Stimulated activated CD4-positive, alpha-beta T cell treated with anti-CD3 and anti-CD28 coated beads, Interleukin-15, amount 100 ng/mL, for 24 hours (primary cell): ENCODE results near the gene PRKCZ.

Experiments used
- DNase-seq: peaks from one replicate; pipeline ENCODE4 v3.0.0-alpha.2; 2020

The PRKCZ gene

DNA sequence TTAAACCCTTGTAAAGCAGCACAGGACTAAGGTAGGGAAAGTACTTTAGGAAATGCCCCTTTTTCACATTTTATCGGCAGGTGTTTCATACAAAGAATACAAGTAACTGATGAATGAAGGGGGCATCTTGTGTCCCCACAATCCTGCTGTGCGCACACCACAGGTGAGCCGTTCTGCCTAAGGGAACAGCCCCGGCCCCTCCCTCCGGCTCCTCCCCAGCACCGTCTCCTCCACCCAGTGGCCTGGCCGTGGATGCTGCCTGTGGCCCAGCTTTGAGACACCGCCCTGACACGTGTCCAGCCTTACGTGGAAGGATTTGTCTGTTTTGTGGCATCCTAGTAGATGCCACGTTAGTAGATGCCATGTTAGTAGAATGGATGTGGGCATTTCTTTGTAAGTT lies 131.5 kb downstream of the PRKCZ start:
- no peak for DNase-seq

GRCh38 chr1:2182376-2182775 lies 132.2 kb downstream of the PRKCZ start:
- no peak for DNase-seq

DNA sequence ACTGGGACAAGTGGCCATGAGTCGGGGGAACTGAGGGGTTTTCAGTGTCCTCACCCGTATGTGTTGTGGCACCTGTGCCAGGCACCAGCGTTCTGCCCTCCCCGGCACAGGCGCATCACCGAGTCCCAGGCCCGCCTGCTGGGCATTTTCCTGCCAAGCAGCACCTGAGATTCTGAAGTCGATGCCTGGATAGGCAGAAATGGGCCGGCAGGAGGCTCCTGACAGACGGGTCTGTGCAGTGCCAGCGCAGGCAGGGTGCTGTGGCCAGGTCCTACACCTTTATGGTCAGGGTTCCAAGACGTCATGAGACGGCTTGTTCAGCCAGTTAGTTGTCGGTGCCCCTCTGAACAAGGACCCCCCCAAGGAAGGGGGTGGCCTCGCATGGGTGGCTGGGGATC lies 133.7 kb downstream of the PRKCZ start:
- no peak for DNase-seq

DNA sequence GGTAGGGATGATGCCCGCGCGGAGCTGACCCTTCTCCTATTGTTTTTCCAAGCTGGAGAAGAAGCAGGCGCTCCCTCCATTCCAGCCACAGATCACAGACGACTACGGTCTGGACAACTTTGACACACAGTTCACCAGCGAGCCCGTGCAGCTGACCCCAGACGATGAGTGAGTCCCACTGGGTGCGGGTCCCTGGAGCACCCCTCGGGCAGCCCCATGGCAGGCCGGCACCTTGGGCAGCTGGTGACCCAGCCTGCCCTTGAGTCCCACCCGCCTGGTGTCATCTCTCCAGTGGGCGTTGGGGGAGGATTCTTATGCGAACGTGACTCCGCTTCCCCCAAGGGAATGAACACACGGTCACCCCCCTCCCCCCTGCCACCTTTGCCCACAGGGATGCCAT lies 134.3 kb downstream of the PRKCZ start:
- no peak for DNase-seq

- no peak for DNase-seq
Observed at GRCh38 chr1:2184934-2185333, 134.7 kb downstream of the PRKCZ start.

GRCh38 chr1:2185880-2186855 lies 136.0 kb downstream of the PRKCZ start:
- DNase-seq: no peak

DNA sequence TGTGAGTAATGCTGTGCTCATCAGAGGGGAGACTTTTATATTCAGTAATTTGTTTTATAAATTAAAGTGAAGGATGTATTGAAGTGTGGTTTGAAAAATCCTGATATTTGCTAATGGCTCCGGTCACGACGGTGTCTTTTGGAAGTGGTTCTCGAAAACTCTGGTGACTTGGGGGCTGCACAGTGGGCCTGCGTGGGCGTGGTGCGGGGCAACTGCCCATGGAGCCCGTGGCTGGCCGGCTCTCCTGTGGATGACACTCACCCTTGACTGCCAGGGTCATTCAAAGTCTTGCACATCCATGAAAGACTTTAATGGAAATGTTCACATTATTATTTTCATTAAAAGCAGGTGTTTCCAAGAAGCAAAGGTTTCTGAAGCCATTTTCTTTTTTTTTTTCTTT lies 136.7 kb downstream of the PRKCZ start:
- no peak for DNase-seq

DNA sequence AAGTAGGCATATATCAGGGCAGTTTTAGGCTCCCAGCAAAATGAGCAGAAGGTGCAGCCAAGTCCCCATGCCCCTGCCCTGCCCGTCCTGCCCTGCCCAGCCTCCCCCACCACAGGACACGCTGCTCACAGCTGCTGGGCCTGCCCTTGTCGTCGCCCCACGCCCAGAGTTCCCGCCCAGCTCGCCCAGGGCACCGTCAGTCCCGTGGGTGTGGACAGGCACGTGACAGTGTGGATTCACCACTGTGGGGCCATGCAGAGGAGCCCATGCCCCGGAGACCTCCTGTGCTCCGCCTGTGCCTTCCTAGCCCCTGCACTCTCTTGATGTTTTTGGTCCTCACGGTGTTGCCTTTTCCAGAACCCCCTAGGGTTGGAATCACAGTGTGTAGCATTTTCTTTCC lies 137.4 kb downstream of the PRKCZ start:
- no peak for DNase-seq

DNA sequence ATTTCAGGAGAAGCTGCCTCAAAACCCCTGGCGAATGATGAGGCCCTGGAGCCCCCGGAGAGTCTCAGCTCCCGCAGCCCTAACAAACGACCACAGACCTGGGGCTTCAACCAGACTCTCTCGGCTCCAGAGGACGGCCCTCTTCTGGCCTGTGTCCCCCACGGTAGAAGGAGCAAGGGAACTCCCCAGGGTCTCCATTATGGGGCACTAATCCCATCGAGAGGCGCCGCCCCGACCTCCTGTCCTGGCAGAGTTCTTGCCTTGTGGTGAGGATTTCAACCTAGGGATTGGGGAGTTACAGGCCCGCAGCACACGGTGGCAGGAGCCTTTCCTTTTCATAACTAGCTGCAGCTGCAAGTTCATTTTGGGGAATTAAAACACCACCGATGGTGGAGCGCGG lies 138.1 kb downstream of the PRKCZ start:
- DNase-seq: no peak

DNA sequence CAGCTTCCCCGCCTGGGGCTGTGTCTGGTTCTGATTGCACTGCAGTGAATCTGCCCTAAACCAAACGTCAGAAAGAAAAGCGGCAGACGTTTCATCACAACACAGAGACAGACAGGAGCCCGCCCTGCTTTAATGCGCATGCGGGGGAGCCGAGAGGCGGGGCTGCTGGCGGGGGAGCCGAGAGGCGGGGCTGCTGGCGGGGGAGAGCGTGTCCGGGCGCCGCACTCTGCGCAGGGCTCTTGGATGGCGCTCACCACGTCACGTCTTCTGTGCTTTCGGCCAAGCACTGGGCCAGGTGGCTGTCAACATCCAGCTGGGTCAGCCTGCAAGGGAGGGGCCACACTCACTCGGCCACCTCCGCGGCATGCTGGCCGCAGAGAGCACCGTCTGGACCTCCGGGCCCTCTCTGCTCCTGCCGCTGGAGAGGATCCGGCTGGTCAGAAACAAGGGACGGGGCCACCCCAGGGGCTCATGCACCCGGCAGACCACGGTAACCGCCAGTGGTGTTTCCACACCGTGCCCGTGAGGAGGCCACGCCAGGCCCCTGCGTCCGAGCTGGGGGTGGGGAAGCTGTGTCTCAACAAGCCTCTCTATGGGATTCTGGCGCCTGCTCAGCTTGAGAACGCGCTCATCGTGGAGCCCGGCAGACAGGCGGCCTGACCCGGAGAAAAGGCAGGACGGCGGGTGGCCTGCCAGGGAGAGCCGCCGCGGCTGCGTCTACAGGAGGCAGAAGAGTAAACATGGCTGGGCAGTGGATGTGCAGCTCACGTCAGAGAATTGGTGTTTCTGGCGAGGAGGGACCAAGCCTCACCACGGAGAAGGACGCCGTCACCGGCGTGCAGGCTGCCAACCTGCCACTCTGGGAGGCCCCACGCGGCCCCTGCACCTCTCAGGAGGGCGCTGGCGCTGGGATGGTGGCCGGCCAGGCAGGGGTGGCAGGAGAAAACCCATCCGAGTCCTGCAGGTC lies 139.5 kb downstream of the PRKCZ start:
- DNase-seq: peak; percentile 91

DNA sequence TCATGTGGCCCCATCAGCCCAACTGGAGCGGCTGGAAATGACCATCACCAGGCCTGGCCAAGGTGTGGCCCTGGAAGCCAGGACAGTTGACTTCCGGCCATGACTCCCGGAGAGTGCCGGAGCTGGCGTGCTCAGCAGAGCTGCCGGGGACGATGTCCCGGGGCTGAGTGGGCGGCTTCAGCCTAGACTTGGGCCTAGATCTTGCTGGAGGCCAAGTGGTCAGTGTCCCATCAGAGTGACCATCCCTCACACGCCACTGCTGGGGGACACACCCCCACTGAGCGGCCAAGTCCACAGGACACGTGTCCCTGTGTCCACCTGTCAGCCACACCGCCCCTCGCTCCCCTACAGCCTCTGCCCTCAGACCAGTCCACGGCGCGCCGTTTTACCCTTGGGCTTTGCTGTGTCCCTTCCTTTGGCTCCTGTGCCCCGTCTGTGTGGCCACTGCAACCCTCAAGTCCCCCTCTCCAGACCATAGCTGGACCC lies 140.3 kb downstream of the PRKCZ start:
- DNase-seq: no peak

- no peak for DNase-seq
Observed at GRCh38 chr1:2192031-2192995, 142.1 kb downstream of the PRKCZ start.

DNA sequence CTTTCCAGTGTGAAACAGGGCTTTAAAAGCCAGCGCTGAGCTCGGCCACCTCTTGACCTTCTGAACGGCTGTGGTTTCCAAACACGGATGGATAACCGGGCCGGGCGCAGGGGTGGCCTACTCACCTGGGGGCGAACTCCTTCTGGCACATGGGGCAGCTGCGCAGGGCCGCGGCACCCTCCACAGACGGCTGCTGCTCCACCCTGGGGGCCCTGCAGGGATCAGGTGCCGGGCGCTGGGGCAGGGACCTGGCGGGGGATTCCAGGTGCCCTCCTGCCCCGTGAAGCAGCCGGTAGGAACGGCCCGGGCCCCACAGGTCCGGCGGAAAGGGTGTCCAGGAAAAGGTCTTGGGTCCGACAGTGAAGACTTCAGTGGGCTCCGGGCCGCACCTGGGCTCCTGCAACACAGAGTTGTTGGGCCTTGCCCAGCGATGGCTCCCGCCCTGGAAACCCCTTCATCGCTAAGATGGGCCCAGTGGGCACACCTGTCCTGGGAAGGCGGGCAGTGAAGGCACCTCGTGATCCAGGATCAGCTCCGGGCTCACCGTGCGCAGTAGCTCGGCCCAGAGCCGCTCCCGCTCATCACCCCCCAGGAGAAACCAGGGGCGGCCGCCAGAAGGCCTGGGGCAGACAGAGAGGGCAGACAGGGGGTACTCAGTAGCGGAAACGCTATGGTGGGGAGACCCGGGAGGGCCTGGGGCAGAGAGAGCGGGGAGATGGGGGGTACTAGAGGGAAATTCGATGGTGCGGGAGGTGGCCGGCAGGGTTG lies 143.5 kb downstream of the PRKCZ start:
- no peak for DNase-seq

GRCh38 chr1:2194319-2194897 lies 144.2 kb downstream of the PRKCZ start, which contains the start of gene FAAP20:
TSS of gene FAAP20 (minus strand) at chr1:2194772. CDS start at chr1:2194749, 23 bp downstream.
- DNase-seq: peak; percentile 78

- peak; percentile 92 for DNase-seq
Observed at GRCh38 chr1:2194898-2195673, 144.9 kb downstream of the PRKCZ start.

GRCh38 chr1:2195785-2196184 lies 145.6 kb downstream of the PRKCZ start:
- DNase-seq: no peak

DNA sequence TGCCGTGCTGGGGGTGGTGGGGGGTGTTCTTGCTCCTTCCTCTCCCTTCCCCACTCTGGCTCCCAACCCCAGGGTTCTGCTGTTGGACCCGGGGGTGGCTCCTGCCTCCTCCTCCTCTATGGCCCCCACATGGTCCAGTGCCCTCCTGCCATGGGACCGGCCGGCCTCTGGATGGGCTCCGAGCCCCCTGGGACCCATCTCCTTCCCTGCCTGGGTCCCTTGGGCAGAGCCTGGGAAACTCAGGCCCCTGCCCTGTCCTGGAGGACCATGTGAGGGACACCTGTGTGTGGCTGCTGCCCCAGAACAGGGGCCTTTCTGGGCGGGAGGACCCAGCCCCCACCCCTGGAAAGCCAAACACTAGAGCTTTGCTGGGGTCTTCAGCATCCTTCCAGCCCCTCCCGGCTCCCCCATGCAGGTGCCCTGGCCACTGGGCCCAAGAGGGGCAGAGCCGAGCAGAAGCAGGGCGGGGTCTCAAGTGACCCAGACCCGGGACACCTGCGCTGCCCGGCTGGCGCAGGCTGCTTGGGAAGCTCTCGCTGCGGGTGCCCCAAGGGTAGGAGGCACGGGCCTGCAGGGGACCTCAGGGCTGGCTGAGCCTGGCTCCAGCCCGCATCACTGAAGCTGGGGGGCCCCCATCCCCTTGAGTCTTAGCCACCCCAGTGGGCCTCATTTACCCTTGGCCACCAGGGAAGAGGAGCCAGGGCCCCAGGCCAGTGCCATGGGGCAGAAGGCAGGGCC lies 146.9 kb downstream of the PRKCZ start:
- no peak for DNase-seq

DNA sequence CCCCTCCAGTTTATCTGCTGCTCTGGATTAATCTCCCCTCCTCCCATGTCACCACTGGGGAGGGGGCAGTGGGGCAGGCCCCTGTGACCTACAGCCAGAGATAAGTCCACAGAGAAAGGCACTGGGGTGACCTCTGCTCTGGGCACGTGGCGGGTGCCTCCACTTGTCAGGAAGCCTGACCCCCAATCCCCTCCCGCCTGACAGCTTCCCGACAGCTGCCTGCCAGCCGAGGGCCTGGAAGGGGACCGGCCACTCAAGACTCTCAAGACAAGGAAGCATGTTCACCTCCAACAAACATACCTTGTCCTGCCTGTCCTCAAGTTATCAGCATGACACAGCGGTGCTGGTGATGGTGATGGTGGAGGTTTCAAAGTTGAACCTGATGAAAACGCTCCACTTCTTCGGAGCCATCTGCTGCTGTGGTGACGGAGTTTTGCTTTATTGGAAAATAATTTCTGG lies 147.5 kb downstream of the PRKCZ start:
- no peak for DNase-seq

- DNase-seq: no peak
Observed at GRCh38 chr1:2198571-2198970, 148.4 kb downstream of the PRKCZ start.
